NCI-H1930 (cell line): ENCODE results near the gene MYCBP2.
"Not testable (repeated sequence)": the region's sequence is repeated elsewhere in the genome, so short reads cannot be mapped to it uniquely, and the experiment has no call there.

Source experiments
- DNase-seq, 2 experiments: peaks; one replicate each; lab custom pipeline; 2025; lab: John Stamatoyannopoulos, UW

MYCBP2 gene

DNA sequence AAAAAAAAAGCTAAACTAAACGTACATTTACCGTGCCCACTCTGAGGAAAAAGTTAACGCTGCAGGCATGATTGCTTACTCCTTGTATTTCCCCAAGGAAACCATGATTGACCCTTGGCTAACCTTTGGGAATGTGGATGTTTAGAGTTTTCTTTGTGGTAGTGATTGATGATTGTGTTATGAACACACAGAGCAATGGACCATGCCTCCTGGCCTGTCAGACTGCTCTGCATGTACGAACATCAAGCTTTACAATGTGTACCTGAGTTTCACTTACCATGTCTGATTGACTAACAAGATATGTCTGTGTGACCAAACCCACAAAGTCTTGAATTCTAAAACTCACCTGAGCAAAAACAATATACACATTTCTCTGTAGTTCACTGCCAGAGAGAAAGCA lies 35.1 kb downstream of the MYCBP2 start:
- no peak for DNase-seq

DNA sequence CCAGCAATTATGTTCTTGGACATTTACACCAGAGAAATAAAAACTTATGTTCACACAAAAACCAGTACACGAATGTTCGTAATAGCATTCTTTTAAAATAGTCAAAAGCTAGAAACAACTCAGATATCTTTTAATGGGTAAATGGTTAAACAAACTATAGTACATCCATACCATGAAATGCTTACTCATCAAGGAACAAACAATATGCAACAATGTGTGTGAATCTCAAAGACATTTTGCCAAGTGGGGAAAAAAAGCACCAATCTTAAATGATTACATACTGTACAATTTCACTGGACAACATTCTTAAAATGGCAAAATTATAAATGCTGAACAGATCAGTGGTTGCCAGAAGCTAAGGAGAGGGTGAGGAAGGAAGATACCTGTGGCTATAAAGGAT lies 36.6 kb downstream of the MYCBP2 start:
- DNase-seq: no peak

DNA sequence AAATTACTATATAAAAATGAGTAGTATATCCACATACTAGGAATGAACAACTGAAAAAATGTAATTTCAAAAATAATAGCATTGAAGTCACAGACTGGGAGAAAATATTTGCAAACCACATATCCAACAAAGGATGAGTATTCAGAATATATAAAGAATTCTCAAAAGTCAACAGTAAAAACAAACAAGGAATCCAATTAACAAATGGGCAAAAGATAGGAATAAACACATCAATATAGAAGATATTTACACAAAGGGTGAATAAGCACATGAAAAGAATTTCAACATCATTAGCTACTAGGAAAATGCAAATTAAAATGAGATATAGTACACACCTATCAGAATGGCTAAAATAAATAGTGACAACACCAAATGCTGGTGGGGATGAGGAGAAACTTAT lies 37.0 kb downstream of the MYCBP2 start:
- no peak for DNase-seq

DNA sequence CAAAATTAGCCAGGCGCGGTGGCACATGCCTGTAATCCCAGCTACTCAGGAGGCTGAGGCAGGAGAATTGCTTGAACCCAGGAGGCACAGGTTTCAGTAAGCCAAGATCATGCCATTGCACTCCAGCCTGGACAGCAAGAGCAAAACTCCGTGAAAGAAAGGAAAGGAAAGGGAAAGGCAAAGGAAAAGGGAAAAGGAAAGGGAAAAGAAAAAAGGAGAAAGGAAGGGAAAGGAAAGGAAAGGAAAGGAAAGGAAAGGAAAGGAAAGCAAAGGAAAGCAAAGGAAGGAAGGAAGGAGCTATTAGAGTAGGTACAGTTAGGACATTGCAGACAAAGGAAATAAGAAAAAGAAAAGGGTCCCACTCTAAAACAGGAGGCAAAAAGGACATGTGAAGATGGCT lies 41.3 kb downstream of the MYCBP2 start:
- not testable (repeated sequence) for DNase-seq

DNA sequence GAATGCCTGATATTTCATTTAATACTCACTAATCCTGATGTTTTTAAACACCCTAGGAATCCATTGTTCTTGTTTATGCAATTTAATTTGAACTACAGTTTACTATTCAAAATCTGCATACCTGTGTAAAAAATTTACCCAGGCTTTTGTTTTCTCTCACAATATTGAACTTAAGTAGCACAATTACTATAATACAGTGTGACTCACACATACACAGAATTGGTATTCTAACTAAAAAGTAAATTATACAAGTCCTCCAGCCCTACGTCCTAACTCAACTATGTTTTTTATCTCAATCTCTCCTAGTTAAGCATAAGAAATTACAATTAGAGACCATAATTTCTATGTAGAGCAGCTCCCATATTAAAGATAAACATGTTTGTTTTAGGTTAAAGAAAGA lies 41.8 kb downstream of the MYCBP2 start:
- DNase-seq: no peak

DNA sequence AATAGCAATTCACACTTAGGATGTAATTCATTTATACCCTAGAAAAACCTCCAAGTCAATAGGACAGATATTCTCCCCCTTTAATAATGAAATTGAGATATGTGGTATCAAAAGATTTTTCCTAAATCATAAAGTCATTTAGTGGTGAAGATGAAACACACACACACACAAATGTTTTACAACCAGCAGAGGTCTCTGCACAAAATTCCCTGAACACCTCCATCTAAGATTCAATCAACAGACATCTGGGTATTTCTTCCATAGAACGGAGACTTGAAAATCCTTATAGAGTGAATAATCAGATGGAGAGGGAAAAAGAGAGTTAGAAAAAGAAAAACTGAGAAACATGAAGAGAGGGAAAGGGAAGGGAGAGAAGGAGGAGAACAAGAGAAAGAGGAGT lies 52.8 kb downstream of the MYCBP2 start:
- DNase-seq: no peak

DNA sequence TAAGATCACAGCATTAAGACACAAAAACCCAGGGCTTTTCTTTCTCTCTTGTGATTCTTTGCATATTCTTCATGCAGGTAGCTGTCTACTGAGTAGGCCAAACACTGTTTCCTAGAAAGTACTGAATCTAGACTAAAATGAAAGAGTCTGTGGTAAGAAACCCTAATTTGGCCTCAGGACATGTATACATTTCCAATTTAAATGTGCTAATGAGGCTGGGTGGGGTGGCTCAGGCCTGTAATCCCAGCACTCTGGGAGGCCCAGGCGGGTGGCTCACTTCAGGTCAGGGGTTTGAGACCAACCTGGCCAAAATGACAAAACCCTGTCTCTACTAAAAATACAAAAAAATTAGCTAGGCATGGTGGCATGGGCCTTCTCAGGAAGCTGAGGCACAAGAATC lies 57.8 kb downstream of the MYCBP2 start:
- DNase-seq: no peak

DNA sequence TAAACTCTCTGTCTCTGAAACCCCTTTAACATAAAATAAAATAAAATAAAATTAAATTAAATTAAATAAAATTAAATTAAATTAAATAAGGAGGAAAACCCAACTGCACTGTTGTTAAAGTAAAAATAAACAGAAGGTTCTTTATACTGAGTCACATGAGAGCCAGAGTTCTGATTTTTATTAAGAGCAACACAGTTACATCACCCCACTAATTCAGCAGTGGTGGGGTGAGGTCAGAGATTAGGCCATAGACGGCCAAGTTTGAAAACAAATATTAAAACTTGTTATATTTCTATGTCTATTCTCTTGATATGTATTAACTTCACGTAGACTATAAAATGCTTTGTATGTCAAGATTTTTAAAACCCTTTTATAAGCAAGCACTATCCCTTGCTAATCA lies 59.5 kb downstream of the MYCBP2 start:
- no peak for DNase-seq

DNA sequence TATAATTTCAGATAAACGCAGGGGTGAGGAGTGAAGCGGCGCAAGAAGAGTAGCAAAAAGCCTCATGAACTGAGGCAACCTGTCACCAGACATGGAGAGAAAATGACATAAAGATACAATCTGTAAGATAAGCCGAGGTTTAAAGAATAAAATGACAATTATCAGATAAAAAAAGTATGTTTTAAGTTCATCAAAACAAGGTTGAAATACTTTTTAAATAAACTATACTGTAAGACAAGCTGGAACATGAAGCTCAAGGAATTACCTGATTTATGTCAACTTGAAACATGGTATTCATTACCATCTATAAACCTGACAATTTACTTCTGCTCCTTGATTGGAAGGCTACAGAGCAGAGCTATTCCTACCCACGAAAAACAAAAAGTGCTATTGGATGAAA lies 61.6 kb downstream of the MYCBP2 start:
- no peak for DNase-seq

DNA sequence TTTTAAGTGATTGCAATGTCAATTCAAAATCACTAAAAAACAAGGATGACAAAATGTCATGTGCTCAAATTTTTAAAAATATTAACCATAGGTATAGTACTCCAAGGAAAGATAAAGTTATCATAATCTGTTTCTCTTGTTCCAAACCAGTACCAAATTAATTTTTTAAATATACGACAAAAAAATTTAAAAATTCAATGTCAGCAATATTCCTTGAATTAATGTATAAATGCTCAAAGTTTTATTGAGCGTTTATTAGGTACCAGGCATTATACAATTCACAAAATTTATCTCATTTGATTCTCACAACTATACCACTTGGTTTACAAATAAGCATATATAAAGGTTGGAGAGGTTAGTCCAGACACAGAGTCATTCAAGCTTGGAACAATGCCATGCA lies 64.7 kb downstream of the MYCBP2 start:
- DNase-seq: no peak

DNA sequence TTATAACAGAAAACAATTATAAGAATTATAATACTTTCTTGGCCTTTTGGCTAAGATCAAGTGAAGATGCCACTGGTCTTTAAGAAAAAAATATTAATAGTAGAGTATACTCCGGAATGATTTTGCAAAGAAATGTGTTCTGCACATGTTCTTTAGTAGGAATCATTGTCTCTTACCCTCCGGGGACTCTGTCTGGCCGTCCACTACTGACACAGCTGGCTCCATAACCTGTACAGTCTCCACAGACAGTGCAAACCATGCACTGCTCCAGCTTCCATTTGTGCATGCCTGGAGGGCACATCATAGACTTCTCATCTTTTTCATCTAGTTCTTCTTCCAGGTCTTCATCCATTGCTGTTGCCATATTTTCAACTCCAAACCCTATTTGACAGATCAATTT lies 75.9 kb downstream of the MYCBP2 start:
- DNase-seq: no peak

DNA sequence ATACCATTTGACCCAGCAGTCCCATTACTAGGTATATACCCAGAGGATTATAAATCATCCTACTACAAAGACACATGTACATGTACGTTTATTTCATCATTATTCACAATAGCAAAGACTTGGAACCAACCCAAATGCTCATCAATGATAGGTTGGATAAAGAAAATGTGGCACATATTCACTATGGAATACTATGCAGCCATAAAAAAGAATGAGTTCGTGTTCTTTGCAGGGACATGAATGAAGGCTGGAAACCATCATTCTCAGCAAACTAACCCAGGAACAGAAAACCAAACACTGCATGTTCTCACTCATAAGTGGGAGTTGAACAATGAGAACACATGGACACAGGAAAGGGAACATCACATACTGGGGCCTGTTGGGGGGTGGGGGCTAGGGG lies 81.7 kb downstream of the MYCBP2 start:
- DNase-seq: not testable (repeated sequence)

DNA sequence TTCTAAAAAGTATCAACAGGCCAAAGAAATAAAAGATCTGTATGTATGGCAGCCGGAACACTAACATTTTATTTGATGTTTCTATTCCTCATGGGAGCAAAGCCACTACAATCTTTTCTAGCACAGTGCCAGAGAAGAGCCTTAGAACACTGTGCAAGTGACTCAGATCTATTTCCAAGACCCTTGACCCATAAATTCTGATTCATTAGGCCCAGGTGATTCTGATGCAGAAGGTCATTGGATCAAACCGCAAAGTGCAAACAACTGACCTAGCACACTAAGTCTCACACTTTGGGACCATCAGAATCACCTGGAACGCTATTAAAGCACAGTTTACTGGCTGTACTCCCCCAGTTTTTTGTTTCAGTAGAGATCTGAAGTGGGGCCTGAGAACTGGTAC lies 87.6 kb downstream of the MYCBP2 start:
- no peak for DNase-seq

DNA sequence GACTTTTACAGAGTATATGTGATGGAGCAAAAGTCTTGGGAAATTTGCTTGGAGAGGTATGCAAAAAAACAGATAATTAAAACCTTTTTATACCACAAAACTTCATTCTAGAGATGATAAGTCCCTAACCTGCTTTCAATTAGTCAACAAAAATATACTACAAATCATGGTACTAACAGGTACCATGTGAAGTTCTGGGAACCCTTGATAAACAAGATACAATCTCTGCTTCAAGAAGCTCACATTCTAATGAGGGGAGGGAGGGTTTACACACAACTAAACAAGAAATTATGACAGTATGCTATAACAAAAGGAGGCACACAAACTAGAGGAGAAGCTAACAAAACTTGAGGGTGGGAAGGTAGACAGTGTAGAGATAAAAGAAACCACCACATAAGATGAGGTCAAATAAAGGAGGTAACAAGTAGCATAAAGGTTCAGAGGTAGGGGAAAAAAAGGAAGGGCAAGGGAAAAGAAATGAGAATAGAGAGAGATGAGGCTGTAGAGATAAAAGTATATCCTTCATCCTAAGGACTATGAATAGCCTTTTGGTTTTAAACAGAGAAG lies 91.4 kb downstream of the MYCBP2 start:
- no peak for DNase-seq

DNA sequence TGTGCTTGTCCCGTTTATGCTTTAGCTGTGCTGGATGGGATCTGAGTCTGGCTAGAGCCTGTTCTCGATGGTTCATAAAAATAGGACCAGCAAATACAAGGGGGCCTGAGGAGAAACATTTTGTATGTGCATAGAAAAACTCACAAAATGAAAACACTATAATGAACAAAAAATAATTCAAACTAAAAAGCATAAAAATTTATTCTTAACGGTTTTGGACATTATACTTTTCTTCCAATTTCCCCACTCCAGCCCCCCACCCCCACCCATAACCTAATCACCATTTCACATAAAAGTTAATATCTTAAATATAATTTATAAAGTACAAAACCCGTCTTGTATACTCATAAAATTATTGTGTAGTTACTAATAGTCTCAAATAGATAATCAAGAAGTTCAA lies 93.7 kb downstream of the MYCBP2 start:
- DNase-seq: no peak

DNA sequence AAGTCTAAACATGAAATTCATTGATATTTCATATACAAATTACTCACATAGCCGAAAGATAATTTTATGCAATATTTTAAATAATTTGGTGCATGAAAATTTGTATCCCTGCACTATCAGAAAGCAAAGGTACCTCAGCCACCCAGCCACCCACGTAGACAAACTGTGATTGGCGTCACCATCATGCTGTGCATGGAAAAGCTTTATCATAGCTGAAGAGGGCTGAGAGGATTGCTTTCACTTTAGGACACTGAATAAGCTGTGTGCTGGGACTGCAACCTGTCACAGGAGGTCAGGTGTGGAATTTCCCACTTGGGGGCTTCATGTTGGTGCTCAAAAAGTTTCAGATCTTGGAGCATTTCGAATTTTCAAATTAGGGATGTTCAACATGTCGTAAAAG lies 96.3 kb downstream of the MYCBP2 start:
- no peak for DNase-seq

DNA sequence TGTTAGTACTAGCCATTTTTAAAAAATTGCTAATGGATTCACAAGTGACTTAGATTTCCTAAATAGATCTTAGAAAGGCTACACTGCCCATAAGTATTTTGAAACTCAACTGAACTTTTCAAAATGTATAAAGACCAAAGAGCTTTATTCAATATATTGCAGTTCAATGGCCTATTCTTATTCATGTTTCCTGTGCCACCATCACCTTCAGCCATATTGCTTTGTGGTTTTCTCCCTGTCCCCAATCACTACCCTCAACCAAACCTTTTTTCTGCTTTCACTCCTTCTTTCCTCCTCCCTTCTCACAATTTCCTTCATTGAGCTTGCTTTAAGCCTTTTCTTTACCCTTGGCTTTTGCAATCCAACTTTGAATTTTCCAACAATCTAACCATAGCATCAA lies 100.9 kb downstream of the MYCBP2 start:
- DNase-seq: no peak

DNA sequence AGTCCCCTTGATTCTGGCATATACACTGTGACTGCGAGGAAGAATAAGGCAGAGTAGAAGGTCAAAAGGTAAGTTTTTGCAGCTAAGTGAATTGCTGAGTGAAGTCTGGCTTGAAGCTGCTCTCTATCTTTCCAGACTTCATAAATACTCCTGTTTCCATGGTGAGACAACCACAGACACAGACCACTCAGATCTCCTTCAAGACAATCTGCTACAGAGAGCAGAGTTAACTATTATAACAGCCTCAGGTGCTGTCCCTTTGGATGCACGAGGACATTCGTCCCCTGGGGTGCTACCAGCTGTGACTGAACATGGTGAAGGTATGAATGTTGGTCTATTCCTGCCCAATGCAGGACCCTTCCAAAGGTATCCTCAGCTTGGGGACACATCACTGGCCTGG lies 104.0 kb downstream of the MYCBP2 start:
- no peak for DNase-seq

DNA sequence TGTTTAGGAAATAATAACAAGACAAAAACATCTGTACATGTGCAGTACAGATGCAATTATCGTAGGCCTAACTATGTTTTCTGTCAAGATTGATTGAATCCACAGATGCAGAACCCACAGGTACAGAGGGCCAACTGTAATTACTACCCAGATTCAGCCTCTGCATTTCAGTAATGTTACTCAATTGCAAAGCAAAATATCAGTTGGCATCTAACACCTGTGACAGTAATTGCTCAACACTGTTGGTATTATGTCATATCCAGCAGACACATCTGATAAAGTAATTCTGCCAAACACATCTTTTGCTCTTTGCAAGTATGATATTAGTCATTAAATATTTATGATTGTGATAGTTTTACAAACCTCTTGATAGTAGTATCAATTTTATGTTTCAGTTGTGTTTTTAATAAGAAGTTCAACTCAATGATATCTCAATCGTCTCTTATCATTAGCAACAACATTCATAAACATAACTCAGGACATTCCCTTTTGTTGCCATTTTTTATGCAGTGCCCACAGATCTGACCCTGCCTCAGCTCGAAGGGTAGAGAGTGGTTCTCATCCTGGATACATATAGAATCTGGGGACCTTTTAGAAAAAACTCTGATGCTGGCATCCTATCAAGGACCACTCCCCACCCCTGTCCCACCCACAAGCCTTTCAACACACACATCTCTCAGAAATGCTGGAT lies 104.7 kb downstream of the MYCBP2 start:
- no peak for DNase-seq

DNA sequence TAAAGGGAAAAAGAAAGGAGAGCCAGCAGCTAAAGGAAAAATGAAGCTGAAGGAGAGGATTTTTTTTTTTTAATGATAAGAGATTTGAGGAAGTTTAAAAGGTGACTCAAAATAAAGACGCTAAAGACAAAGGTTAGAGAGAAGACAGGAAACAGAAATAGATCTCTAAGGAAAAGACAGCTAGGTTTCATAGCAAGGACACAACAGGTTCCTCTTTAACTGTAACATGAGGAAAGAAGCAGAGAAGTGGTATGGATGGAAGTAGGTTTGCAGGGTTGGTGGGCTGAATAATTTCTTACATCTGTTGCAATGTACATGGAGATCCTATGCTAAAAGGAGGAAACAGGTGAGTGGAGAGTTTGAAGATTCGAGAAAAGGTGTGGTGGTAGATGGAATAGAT lies 107.5 kb downstream of the MYCBP2 start:
- no peak for DNase-seq

DNA sequence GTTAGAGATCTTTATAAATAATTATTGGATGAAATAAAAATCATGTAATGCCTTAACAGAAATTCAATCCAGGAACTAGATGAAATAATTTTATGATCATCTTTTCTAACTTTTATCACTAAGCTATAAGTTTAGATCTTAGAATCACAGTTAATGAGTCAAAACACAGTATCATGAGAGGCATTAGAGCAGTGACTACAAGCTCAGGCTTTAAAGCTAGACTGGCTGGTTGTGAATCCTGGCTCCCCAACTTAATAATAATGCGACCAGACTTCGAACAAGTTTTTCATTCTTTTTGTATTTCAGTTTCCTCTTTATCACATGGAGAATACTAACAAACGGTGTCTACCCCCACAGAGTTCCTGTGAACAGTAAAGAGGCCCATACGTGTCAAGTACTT lies 108.6 kb downstream of the MYCBP2 start:
- no peak for DNase-seq

DNA sequence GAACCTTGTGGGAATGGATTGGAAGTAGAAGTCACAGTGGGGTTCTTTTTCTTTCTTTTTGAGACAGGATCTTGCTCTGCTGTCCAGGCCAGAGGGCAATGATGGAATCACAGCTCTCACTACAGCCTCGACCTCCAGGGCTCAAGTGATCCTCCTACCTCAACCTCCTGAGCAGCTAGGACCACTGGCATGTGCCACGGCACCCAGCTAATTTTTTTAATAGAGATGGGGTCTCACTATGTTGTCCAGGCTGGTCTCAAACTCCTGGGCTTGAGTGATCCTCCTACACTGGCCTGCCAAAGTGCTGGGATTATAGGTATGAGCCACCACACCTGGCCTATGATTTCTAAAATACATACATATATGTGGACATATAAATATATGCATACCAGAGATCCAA lies 111.4 kb downstream of the MYCBP2 start:
- DNase-seq: no peak

DNA sequence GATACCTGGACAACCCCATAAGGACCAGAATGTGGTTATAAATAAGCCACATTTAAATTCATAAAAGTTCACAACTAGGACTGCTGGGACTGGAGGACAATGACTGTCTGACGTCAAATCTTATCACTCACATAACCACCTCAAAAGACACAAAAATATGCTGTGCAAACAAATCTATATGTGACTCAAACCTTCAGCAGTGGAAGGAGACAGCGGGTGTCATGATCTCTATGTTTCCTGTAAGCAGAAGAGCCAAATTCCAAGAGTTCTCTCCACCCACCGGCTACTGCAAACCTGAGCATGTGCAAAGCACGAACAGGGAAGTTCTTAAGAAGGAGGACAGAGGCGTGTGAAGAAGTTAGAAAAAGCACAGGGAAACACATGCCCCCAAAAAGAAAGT lies 113.2 kb downstream of the MYCBP2 start:
- no peak for DNase-seq

DNA sequence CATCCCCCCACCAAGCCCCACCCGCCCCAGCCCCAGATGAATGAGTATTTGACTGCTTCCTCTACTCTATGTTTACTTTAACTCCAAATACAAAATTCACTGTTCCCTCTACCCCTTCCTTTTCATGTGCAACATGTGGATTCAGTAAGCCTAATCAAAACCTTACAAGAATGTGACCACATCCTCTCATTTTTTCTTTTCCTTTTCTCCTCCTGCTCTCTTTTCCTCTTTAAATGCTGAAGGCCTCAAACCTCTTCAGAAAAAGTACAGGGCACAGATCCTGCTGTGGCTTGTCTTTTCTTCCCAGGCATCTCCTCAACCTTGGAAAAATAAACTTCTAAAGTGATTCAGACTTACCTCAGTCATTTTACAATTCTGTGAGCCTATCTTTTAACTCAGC lies 119.0 kb downstream of the MYCBP2 start:
- no peak for DNase-seq
